Measurements from ENCODE around the gene NELFA. TPM values are rescaled to one million over a fixed set of nuclear protein-coding genes. Genes with fewer than 3 reads are reported as not detected.

The NELFA gene
- total and polyA plus RNA-seq, 4 donors, result 14.0 to 54.5 (median 36.9) TPM

Small RNA genes lying within 50 kb of the gene (small RNA-seq; reads per million reads assigned to genes)
- gene SCARNA22 (ENCODE audit: low replicate concordance), result 33.0 reads per million, percentile 97 among the genes with 10 or more reads in this experiment

Other genes with a start within 250 kb of the NELFA start
- gene FGFR3, start 215.7 kb downstream of the NELFA start, total RNA-seq, result 10 to 100 TPM; 36.2 to 49.5 TPM
- gene FGFR3, start 215.7 kb downstream of the NELFA start, polyA plus RNA-seq (ENCODE audit: insufficient read length in 2 of 2), result 100 to 1,000 TPM; 196 to 216 TPM
- gene LETM1, start 152.8 kb downstream of the NELFA start, total RNA-seq, result 10 to 100 TPM; 29.3 to 50.0 TPM
- 10 to 100 TPM; 33.8 to 45.3 TPM for gene LETM1, start 152.8 kb downstream of the NELFA start, polyA plus RNA-seq (ENCODE audit: insufficient read length in 2 of 2)
- gene NSD2, start 137.6 kb downstream of the NELFA start, total RNA-seq, result 10 to 100 TPM; 59.0 to 82.5 TPM
- 100 to 1,000 TPM in 1 of 2 donors, 10 to 100 TPM in 1; 85.7 to 102 TPM for gene NSD2, start 137.6 kb downstream of the NELFA start, polyA plus RNA-seq (ENCODE audit: insufficient read length in 2 of 2)
- 10 to 100 TPM in 1 of 2 donors, 1 to 10 TPM in 1; 8.8 to 13.8 TPM for gene NAT8L, start 50.4 kb upstream of the NELFA start, total RNA-seq
- 10 to 100 TPM; 60.5 to 62.2 TPM for gene NAT8L, start 50.4 kb upstream of the NELFA start, polyA plus RNA-seq (ENCODE audit: insufficient read length in 2 of 2)
- gene HAUS3, start 233.1 kb upstream of the NELFA start, total RNA-seq, result 10 to 100 TPM; 13.2 to 22.6 TPM
- 10 to 100 TPM; 16.8 to 17.0 TPM for gene HAUS3, start 233.1 kb upstream of the NELFA start, polyA plus RNA-seq (ENCODE audit: insufficient read length in 2 of 2)
- gene POLN, start 233.1 kb upstream of the NELFA start, total RNA-seq, result 1 to 10 TPM; 4.6 to 8.9 TPM
- 1 to 10 TPM; 4.8 to 8.9 TPM for gene POLN, start 233.1 kb upstream of the NELFA start, polyA plus RNA-seq (ENCODE audit: insufficient read length in 2 of 2)